HepG2 (cell line): ENCODE results near the gene RACGAP1. TPM values are rescaled to one million over a fixed set of nuclear protein-coding genes. Genes with fewer than 3 reads are reported as not detected.

Experiments
- ATAC-seq: fragments of 200-7000 bp; cut with Tn5 transposase; 3 replicates; pipeline ENCODE4 v1.9.1; 2020; ENCODE audit warnings: mild to moderate bottlenecking, moderate library complexity
- BruUV-seq: library from RNA; stranded (reverse); fragments of 400-500 nt; replicated peaks from 2 replicates; lab custom pipeline; 2021; lab: Mats Ljungman, UMichigan
- CTCF ChIA-PET: fragments of 300-600 bp; formaldehyde crosslinking; extraction: SDS; loops from one replicate; lab custom pipeline; 2021; ENCODE audit warnings: low total read pairs, inconsistent platforms, low intra/inter-chr PET ratio; lab: Yijun Ruan, JAX
- POLR2A ChIA-PET: fragments of 350-600 bp; sonication (Branson Sonifier 250); formaldehyde crosslinking; loops from one replicate; lab custom pipeline; 2020; ENCODE audit warnings: antibody characterized with exemption, inconsistent platforms; lab: Yijun Ruan, JAX
- DNase-seq: peaks from one replicate; pipeline ENCODE4 v3.0.0-alpha.2; 2015; ENCODE audit warnings: low spot score
- FAIRE-seq: peaks from 3 replicates; lab custom pipeline; 2011; peaks lifted over from hg19 to GRCh38; lab: Jason Lieb, UNC
- H2AFZ ChIP-seq: one replicate; pipeline ENCODE4 v1.6.1; 2011; ENCODE audit warnings: low read length, inconsistent platforms
- H3K27ac ChIP-seq: fragments of 300-600 bp; 3 replicates; pipeline ENCODE4 v1.8.0; 2011; ENCODE audit warnings: mixed run types, mild to moderate bottlenecking, mixed read lengths, low read length, inconsistent platforms; ENCODE audit not compliant: insufficient read depth; ENCODE audit errors: extremely low read length
- H3K27me3 ChIP-seq, 2 experiments: fragments of 200-600 bp in 1 of 2; 2 replicates in 1 of 2; 3 replicates in 1 of 2; pipeline versions ENCODE4 v1.6.0 to v1.8.0; 2011; ENCODE audit warnings: low read length in 2 of 2, mild to moderate bottlenecking in 2 of 2, moderate library complexity in 2 of 2, inconsistent platforms in 1 of 2; ENCODE audit not compliant: insufficient read depth in 2 of 2, control insufficient read depth in 1 of 2
- H3K36me3 ChIP-seq, 2 experiments: fragments of 200-600 bp in 1 of 2; replicated peaks in 1 of 2; 2 replicates in 1 of 2; 3 replicates in 1 of 2; pipeline versions ENCODE4 v1.5.1 to v1.8.0; 2011; ENCODE audit warnings: low read length in 2 of 2, inconsistent platforms in 1 of 2; ENCODE audit not compliant: insufficient read depth in 2 of 2, control insufficient read depth in 1 of 2
- H3K4me1 ChIP-seq: 2 replicates; pipeline ENCODE4 v1.5.1; 2012; ENCODE audit warnings: low read length, inconsistent platforms; ENCODE audit not compliant: insufficient read depth
- H3K4me2 ChIP-seq: 2 replicates; pipeline ENCODE4 v1.6.0; 2011; ENCODE audit warnings: low read depth, low read length, inconsistent platforms
- H3K4me3 ChIP-seq, 3 experiments: fragments of 200-600 bp in 1 of 3; sonication (generic), shearing (Covaris generic) in 1 of 3; replicated peaks in 1 of 3; 2 replicates each; pipeline ENCODE4 v1.5.1; 2011 to 2016; ENCODE audit warnings: low read length in 3 of 3, inconsistent platforms in 2 of 3, low read depth in 2 of 3, mild to moderate bottlenecking in 2 of 3, control low read depth in 1 of 3, mixed read lengths in 1 of 3; ENCODE audit not compliant: insufficient read depth in 1 of 3
- H3K79me2 ChIP-seq: one replicate; pipeline ENCODE4 v1.6.1; 2011; ENCODE audit warnings: low read length, inconsistent platforms; ENCODE audit not compliant: insufficient read depth
- H3K9ac ChIP-seq: 2 replicates; pipeline ENCODE4 v1.6.0; 2011; ENCODE audit warnings: mild to moderate bottlenecking, low read depth, low read length, inconsistent platforms; ENCODE audit not compliant: insufficient read depth
- H3K9me3 ChIP-seq: 2 replicates; pipeline ENCODE4 v1.5.1; 2012; ENCODE audit warnings: mild to moderate bottlenecking, low read length
- H4K20me1 ChIP-seq: 2 replicates; pipeline ENCODE4 v1.6.0; 2011; ENCODE audit warnings: inconsistent platforms, mild to moderate bottlenecking, low read length, moderate library complexity; ENCODE audit not compliant: insufficient read depth
- AHR ChIP-seq: IDR thresholded peaks from 2 replicates; pipeline ENCODE4 v1.6.1; 2018; ENCODE audit warnings: missing genetic modification reagents, missing compliant biosample characterization
- IRX3 ChIP-seq: sonication (generic); formaldehyde crosslinking; IDR thresholded peaks from 2 replicates; pipeline ENCODE4 v1.8.1; 2023; ENCODE audit warnings: mild to moderate bottlenecking, low read depth, missing genetic modification reagents, borderline replicate concordance
- SAFB2 ChIP-seq: sonication (generic); formaldehyde crosslinking; IDR thresholded peaks from 2 replicates; pipeline ENCODE4 v1.5.1; 2020; ENCODE audit warnings: missing genetic modification reagents, low read depth, mild to moderate bottlenecking, borderline replicate concordance
- STAG1 ChIP-seq: sonication (generic); formaldehyde crosslinking; IDR thresholded peaks from 2 replicates; pipeline ENCODE4 v1.4.0; 2020; ENCODE audit warnings: missing genetic modification reagents
- TARDBP ChIP-seq: sonication (generic); formaldehyde crosslinking; IDR thresholded peaks from 2 replicates; pipeline ENCODE4 v1.8.0; 2022; ENCODE audit warnings: mild to moderate bottlenecking, missing genetic modification reagents
- ZBTB8A ChIP-seq: sonication (generic); formaldehyde crosslinking; IDR thresholded peaks from 2 replicates; pipeline ENCODE4 v1.4.0; 2020; ENCODE audit warnings: mild to moderate bottlenecking, low read depth, missing genetic modification reagents, borderline replicate concordance
- ZIK1 ChIP-seq: sonication (generic); formaldehyde crosslinking; IDR thresholded peaks from 2 replicates; pipeline ENCODE4 v1.5.0; 2020; ENCODE audit warnings: mild to moderate bottlenecking, low read depth, missing genetic modification reagents, borderline replicate concordance
- ZNF282 ChIP-seq: fragments of 450-650 bp; IDR thresholded peaks from 2 replicates; pipeline ENCODE4 v1.6.1; 2018; ENCODE audit not compliant: partially characterized antibody
- ZNF615 ChIP-seq: sonication (generic); formaldehyde crosslinking; IDR thresholded peaks from 2 replicates; pipeline ENCODE4 v1.5.0; 2020; ENCODE audit warnings: mild to moderate bottlenecking, missing genetic modification reagents, borderline replicate concordance
- WGBS: methylation state at CpG from one replicate; pipeline ENCODE4 v1.1.6; 2017; ENCODE audit warnings: low lambda C conversion rate; 5-methylcytosine and 5-hydroxymethylcytosine counted together
- in situ Hi-C: cut with HindIII; loops from 2 replicates; pipeline ENCODE4 v1.10.0; 2017; ENCODE audit warnings: low pct_unique_long_range_greater_than_20kb; ENCODE audit not compliant: extremely low pct_ligation_motif_present
- intact Hi-C: fragments of 100-400 bp; cut with micrococcal nuclease; formaldehyde crosslinking; loops from one replicate; pipeline ENCODE4 v1.10.0; 2022; ENCODE audit not compliant: unreplicated experiment
- polyA plus RNA-seq, 8 experiments: library from polyadenylated mRNA; depleted of rRNA in 3 of 8; stranded (reverse) in 7 of 8; unstranded in 1 of 8; fragments of >200 nt; fragmentation: Illumina TruSeq in 4 of 8; extraction: Trizol in 4 of 8; gene quantifications; 2 replicates each; pipeline versions ENCODE4 v1.2.1 to v1.2.3, GENCODE V29; 2011 to 2016; ENCODE audit warnings: low read depth in 4 of 8, missing spikeins in 1 of 8, mixed read lengths in 1 of 8; ENCODE audit not compliant: insufficient read depth in 1 of 8
- total RNA-seq, 5 experiments: library from RNA; depleted of rRNA; stranded (reverse); fragments of >200 nt; fragmentation: Illumina TruSeq; extraction: Trizol; gene quantifications; 2 replicates each; pipeline ENCODE4 v1.2.3, GENCODE V29; 2016; ENCODE audit warnings: low read depth in 1 of 5
- TF ChIP-seq, protein P1 (sequence below): sonication (generic); formaldehyde crosslinking; IDR thresholded peaks from 2 replicates; pipeline ENCODE4 v1.4.0; 2020; ENCODE audit warnings: missing genetic modification reagents
- TF ChIP-seq, protein P2 (sequence below): sonication (generic); formaldehyde crosslinking; IDR thresholded peaks from 2 replicates; pipeline ENCODE4 v1.5.0; 2020; ENCODE audit warnings: missing genetic modification reagents
- TF ChIP-seq, protein P3 (sequence below): sonication (generic); formaldehyde crosslinking; IDR thresholded peaks from 2 replicates; pipeline ENCODE4 v1.4.0; 2020; ENCODE audit warnings: missing genetic modification reagents

The RACGAP1 gene
- total and polyA plus RNA-seq, 2 of the 13 experiments (the other 11 are each of a cell fraction or from before 2014, with no cell fraction given): 16.7 to 57.9 TPM

DNA sequence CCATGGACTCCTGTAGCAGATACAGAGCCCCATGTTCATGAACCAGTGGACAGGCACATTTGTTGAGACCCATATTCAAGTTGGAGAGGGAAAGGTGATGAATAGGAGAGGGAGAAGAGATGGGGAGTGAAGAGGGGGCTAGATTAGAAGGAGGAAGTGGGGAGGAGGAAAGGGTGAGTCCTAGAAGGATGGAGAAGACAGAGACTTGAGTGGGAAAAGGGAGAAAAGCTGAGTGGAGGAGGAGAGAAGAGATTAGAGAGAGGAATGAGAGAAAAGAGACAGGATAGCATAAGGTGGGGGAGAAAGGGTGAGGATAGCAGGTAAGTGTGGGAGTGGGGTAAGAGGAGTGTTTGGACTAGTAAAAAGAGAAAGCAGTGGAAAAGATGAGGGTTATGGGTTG lies 27.2 kb upstream of the RACGAP1 start:
- Histone ChIP-seq H3K27me3 (peaks cover 11 to 63% of the 10 kb centered on the region in 2 experiments; a peak in 4 of 5 replicates), H3K9me3 (no peaks in the 10 kb centered on the region), H3K4me3 (no peak overlapping the region), H3K9ac (no peak overlapping the region), H3K79me2 (no peaks in the 10 kb centered on the region), H2AFZ (no peak overlapping the region), H3K4me1 (peaks cover 40% of the 10 kb centered on the region), H3K4me2 (no peak overlapping the region), H3K27ac (no peak overlapping the region), H4K20me1 (no peaks in the 10 kb centered on the region)
- CTCF ChIA-PET: interaction anchor here (1.2 kb wide), 1 partner anchor 85 kb away, joined by 3 read pairs; no protein-coding TSS in a partner anchor
- intact Hi-C loops: no loop called here
- ATAC-seq (no peak), FAIRE-seq (no peak)
- BruUV-seq: no TSS peak
- POLR2A ChIA-PET: no interaction called here
- peak; percentile 25 for TF ChIP-seq ZNF282
- no peak for TF ChIP-seq ZBTB8A (CRISPR knock-in tag)
- TF ChIP-seq, all 625 proteins: peak for 1
- DNase-seq: no peak
- in situ Hi-C loops: loop anchor here (10.0 kb wide), 1 partner anchor 188 kb away; no protein-coding TSS in a partner anchor
- no peaks in the 10 kb centered on the region for H3K36me3 ChIP-seq

DNA sequence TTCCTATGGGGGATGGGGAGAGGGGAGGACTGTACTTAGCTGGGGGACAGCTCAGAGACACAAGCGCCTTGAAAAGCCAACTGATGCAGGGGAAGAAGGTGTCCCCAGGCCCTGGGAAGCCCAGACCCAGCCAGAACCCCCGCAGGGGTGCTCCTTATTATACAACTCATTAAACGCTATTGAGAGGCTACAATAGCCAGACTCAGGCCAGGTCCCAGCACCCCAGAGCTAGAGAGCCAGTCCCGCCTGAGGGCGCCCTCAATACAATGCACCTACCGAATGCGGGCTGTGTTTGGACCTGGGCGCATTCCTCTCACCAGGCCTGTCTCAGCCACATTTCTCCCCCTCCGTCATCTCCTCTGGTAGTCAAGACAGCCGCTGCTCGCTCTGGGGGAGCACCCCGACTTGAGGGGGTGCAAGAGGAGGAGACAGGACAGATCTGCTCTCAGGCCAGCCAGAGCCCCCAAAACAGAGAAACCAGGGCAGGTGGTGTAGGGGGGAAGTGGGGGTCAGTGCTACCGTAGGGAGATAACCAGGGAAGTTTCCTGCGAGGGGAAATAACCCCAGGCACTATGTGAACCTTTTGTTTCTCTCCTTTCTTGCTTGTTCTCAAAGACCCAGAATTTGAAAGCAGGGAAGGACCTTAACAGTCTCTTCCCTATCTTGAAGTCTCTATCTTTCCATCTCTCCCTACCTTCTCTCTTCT lies 26.0 kb upstream of the RACGAP1 start:
- Histone ChIP-seq H3K79me2 (no peaks in the 10 kb centered on the region), H3K4me2 (peak overlapping the region; percentile 90; the same call in 1 of the 2 replicates), H3K4me1 (peaks cover 30% of the 10 kb centered on the region), H3K27ac (no peak overlapping the region), H2AFZ (no peak overlapping the region), H4K20me1 (no peaks in the 10 kb centered on the region), H3K4me3 (peak overlapping the region in 2 of 3 experiments; percentile 28 to 59; a peak in 3 of 6 replicates), H3K9ac (no peak overlapping the region), H3K9me3 (no peaks in the 10 kb centered on the region), H3K27me3 (peaks cover 3 to 57% of the 10 kb centered on the region in 2 experiments; a peak in 4 of 5 replicates), H3K36me3 (no peaks in the 10 kb centered on the region)
- peak; percentile 76 for ATAC-seq
- intact Hi-C loops: no loop called here
- 38% methylated on average over 8 of the region's 14 CpGs for WGBS
- POLR2A ChIA-PET: no interaction called here
- no peak for DNase-seq
- FAIRE-seq: no peak
- in situ Hi-C loops: loop anchor here (10.0 kb wide), 1 partner anchor 186 kb away; no protein-coding TSS in a partner anchor
- no TSS peak for BruUV-seq
- CTCF ChIA-PET: no interaction called here
- TF ChIP-seq, protein P1, sequence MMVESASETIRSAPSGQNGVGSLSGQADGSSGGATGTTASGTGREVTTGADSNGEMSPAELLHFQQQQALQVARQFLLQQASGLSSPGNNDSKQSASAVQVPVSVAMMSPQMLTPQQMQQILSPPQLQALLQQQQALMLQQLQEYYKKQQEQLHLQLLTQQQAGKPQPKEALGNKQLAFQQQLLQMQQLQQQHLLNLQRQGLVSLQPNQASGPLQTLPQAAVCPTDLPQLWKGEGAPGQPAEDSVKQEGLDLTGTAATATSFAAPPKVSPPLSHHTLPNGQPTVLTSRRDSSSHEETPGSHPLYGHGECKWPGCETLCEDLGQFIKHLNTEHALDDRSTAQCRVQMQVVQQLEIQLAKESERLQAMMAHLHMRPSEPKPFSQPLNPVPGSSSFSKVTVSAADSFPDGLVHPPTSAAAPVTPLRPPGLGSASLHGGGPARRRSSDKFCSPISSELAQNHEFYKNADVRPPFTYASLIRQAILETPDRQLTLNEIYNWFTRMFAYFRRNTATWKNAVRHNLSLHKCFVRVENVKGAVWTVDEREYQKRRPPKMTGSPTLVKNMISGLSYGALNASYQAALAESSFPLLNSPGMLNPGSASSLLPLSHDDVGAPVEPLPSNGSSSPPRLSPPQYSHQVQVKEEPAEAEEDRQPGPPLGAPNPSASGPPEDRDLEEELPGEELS (CRISPR knock-in tag): no peak
- TF ChIP-seq TARDBP (no peak), AHR (CRISPR knock-in tag) (no peak), IRX3 (CRISPR knock-in tag) (no peak), STAG1 (no peak), SAFB2 (no peak), ZIK1 (CRISPR knock-in tag) (no peak), ZNF615 (CRISPR knock-in tag) (no peak)
- TF ChIP-seq, protein P2, sequence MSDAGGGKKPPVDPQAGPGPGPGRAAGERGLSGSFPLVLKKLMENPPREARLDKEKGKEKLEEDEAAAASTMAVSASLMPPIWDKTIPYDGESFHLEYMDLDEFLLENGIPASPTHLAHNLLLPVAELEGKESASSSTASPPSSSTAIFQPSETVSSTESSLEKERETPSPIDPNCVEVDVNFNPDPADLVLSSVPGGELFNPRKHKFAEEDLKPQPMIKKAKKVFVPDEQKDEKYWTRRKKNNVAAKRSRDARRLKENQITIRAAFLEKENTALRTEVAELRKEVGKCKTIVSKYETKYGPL (CRISPR knock-in tag): no peak
- TF ChIP-seq, protein P3, sequence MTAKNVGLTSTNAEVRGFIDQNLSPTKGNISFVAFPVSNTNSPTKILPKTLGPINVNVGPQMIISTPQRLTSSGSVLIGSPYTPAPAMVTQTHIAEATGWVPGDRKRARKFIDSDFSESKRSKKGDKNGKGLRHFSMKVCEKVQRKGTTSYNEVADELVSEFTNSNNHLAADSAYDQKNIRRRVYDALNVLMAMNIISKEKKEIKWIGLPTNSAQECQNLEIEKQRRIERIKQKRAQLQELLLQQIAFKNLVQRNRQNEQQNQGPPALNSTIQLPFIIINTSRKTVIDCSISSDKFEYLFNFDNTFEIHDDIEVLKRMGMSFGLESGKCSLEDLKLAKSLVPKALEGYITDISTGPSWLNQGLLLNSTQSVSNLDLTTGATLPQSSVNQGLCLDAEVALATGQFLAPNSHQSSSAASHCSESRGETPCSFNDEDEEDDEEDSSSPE (CRISPR knock-in tag): no peak
